SKM-1 treated with dmso at 0.1 percent for 144 hours (cell line): ENCODE results near the gene ARHGDIB.

Experiments used
- DNase-seq: peaks from one replicate; lab custom pipeline; 2025; ENCODE audit not compliant: unreplicated experiment; lab: John Stamatoyannopoulos, UW

ARHGDIB gene

GRCh38 chr12:14957551-14958168, 3.7 kb downstream of the ARHGDIB start:
- DNase-seq = no peak

- DNase-seq = no peak
These were observed 4.5 kb downstream of the ARHGDIB start for GRCh38 chr12:14956905-14957304.

- DNase-seq = peak; percentile 80
These were observed 5.1 kb downstream of the ARHGDIB start for GRCh38 chr12:14956024-14956891.

DNA sequence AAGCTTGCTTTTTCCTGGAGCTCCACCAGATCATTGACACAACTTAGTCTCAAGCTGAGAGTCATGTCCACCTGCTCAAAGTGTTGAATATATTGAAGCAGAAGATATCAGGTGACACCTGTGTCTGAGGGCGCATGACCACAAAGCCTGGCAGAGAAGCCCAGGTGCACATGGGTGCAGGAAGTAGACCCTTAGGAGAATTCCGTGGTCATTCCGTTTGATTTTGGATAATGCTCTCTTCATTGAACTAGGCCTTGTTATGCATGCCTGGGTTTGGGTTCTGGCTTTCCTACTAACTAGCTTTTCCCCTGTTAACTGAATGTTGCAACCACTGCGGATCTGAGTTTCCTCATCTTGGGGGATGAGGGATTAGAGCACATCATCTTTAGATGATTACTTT, 7.1 kb downstream of the ARHGDIB start:
- DNase-seq = no peak

GRCh38 chr12:14953752-14954151, 7.6 kb downstream of the ARHGDIB start:
- no peak for DNase-seq

DNA sequence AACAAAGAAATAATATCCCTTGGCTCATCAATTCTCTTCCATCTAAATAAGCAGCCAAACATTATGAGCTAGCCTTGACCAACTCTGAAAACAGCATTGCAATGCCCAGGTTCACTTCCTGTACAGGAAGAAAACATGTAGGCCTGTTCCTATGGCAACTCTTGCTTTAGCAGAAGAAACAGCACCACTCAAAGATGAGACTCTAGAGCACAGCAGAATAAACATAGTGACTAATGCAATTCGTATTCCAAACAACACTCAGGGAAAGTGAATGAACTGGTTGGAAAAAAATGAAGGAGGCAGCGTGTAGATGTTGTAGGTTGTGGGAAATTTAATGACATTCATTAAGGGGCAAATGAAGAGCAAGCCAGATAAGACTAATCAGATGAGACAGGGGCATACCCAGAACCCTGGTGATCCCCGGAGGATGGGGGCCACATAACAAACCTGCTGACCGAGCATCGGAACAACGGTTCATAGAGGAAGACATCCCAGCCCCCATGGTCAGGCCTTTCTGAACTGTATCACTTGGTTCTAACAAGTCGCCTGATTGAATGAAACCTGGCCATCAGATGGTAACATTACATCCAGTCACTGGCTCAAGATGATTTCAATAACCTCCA, 9.0 kb downstream of the ARHGDIB start:
- DNase-seq = peak; percentile 27

- no peak for DNase-seq
These were observed 9.6 kb downstream of the ARHGDIB start for GRCh38 chr12:14951851-14952250.

DNA sequence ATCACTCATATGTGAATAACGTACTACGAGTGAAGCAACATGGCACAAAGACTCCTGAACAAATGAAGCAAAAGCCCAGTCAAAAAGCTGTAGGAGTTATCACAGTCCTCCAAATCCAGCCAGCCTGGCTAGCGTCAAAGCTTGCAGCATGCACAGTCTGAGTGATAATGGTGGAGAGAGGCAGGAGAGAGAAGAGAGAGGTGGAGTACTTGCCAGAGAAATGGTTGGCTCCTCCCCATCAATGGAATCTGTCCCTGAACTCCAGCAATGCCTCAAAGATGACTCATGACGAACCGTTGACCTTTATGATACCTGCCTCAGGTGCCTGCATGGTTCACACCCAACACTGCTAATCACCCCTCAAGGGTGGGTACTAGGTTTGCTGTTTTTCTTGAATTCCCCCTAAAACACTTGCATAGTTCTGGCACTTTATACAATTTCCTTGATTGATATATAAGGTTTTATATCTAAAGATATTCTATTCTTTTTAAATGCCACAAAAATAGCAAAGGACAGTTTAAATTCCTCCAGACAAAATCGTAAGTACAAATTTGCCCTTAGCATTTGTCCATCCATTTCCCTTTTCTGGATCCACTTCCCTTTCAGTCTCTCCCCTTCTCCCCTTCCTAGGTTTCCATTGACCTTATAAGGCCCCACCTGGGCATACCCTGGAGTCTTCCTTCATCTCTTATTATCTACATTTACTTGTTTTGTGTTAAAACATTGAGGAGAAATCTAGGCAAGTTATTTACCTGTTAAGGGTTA, 10.2 kb downstream of the ARHGDIB start:
- DNase-seq = no peak

DNA sequence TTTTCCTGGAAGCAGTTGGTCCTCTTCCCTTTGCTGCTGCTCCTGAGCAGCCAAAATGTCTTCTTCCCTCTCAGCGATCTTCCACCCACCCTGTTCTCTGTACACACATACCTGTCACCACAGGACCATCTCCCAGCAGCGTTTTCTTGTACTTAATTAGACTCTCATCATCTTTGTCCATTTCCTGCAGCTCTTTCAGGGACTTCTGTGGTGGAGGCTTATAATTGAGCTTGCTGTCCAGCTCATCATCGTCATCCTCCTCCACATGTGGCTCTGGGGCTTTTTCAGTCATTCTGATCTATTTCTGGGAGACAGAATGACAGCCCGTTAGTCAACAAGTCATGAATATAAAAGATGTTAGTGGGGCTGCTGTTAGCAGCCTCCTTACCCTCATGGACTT, 11.0 kb downstream of the ARHGDIB start:
- DNase-seq = no peak

- no peak for DNase-seq
These were observed 11.8 kb downstream of the ARHGDIB start for GRCh38 chr12:14949631-14950030.

GRCh38 chr12:14948672-14949071, 12.7 kb downstream of the ARHGDIB start:
- DNase-seq = peak; percentile 73

GRCh38 chr12:14946861-14947260, 14.5 kb downstream of the ARHGDIB start:
- DNase-seq = no peak

GRCh38 chr12:14946162-14946561, 15.2 kb downstream of the ARHGDIB start:
- DNase-seq = no peak

- no peak for DNase-seq
These were observed 19.0 kb downstream of the ARHGDIB start for GRCh38 chr12:14942196-14942931.

- DNase-seq = no peak
These were observed 20.0 kb downstream of the ARHGDIB start for GRCh38 chr12:14941369-14941768.

DNA sequence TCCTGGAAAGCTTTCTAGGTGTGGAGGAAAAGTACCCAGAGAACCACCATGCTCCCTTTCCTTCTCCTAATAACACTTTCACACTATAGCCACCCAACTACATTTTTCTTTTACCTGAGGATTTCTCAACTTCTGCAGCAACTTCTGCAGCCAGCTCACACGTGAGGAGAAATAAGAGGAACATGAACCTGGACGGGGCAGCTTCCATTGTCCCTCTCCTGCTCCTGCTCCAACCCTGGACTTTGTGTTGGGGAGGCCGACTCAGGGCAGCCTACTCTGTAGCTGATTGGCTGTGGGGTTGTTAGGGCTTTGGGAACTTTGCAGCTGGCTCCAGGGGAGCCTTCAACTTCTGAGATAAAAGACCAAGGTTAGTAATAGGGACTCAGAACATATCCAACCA, 23.1 kb downstream of the ARHGDIB start, which contains the start of gene ERP27:
Gene ERP27, minus strand, starts transcription at position 237 of the 400 bp plus-strand sequence. Its CDS starts 29 bp downstream, at position 208.
- no peak for DNase-seq

GRCh38 chr12:14937689-14938088, 23.7 kb downstream of the ARHGDIB start:
- no peak for DNase-seq

- no peak for DNase-seq
These were observed 24.4 kb downstream of the ARHGDIB start for GRCh38 chr12:14937014-14937413.

DNA sequence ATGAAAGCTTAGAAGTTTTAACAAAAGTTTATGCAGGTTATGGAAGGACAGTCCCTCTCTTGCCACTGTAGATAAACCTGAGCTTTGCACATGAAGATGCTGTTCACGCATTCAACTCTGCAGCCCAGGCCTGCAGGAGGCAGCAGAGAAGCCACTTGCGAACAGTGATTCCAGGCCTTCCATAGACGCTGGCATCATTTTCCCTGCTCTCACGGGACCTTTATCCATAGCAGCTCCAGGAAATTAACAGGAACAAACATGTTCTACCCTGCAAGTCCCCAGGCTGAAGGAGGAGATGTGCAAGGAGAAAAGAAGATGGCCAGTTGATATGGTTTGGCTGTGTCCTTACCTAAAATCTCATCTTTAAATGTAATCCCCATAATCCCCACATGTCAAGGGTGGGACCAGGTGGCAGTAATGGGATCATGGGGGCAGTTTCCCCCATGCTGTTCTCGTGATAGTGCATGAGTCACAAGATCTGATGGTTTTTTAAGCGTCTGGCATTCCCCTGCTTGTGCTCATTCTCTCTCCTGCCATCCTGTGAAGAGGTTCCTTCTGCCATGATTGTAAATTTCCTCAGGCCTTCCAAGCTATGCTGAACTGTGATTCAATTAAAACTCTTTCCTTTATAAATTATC, 25.1 kb downstream of the ARHGDIB start:
- DNase-seq = no peak

DNA sequence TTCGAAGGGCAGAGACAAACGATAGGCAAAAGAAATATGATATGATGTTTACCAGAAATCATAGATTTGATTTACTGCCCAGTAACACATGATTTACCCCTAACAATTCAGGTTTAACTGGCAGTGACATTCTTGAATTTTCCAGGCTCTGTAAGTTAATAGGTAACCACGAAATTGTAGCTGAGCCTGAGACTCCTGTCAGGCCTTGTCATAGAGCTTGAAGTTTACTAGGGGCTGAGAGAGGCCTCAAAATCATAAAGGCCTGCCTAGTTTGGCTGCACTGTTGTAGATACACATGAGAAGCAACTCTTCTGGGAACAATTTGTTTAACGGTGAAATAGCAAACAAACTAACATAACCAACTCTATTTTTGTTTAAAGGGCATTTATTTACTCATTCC, 26.4 kb downstream of the ARHGDIB start:
- no peak for DNase-seq
